ENCODE data around the gene ITGA3. TPM values are rescaled to one million over a fixed set of nuclear protein-coding genes. Genes with fewer than 3 reads are reported as not detected.
A peak's percentile ranks its signal among the peaks of the same experiment; 100 is the strongest.

ITGA3 gene
- polyA plus RNA-seq (2011; rRNA removed) (39.9 and 62.4 TPM in 2 replicates), polyA minus RNA-seq (2011; rRNA and poly(A)+ RNA removed) (101 and 116 TPM in 2 replicates)

GRCh38 chr17:50055426-50056216 is at the start of gene ITGA3:
Gene ITGA3 (plus strand): TSS chr17:50056110. CDS start chr17:50056440, 330 bp downstream.
- POLR2A ChIA-PET: interaction anchor here (2.9 kb wide), 1 partner anchor 27 kb away, joined by 16 read pairs; no protein-coding TSS in a partner anchor
- peak within 1 kb of the TSS; percentile 77 for H3K4me3 ChIP-seq (ENCODE audit: low read depth, low read length)

DNA sequence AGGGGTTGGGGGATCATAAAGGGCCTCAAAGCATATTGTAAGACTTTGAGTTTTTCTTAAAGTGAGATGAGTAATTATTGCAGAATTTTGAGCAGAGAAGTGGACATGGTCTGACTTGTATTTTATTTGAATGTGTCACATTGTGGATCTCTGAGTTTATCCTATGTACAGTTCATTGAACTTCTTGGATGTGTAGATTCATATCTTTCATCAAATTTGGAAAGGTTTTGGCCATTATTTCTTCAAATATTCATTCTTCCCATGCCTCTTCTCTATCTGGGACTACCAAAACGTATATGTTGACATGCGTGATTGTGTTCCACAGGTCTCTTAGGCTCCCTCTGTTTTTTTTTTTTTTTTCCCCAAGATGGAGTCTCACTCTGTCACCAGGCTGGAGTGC is 46.6 kb upstream of the ITGA3 start:
- Histone ChIP-seq H3K9me3 (ENCODE audit: control insufficient read depth, insufficient read depth, low read length) (peaks cover 11% of the 10 kb centered on the region), H3K27me3 (ENCODE audit: control insufficient read depth, insufficient read depth, low read length) (peaks cover 18% of the 10 kb centered on the region), H3K4me3 (ENCODE audit: low read depth, low read length) (no peak overlapping the region), H3K27ac (ENCODE audit: low read depth, low read length) (no peak overlapping the region)
- no peak for DNase-seq (ENCODE audit: low read depth, low spot score)
- ChIA-PET POLR2A (no interaction called here), CTCF (interaction anchor here (1.6 kb wide), 1 partner anchor 11 kb away, joined by 7 read pairs; no protein-coding TSS in a partner anchor)
- TF ChIP-seq CTCF (IDR thresholded peaks at IDR 0.05; ENCODE audit: low read depth, low read length): no peak

More at GRCh38 chr17:50055426-50056216, at the start of gene ITGA3:
- H3K27ac ChIP-seq (ENCODE audit: low read depth, low read length): peak within 1 kb of the TSS; percentile 73
- CTCF ChIA-PET: interaction anchor here (0.5 to 3.6 kb wide), 7 partner anchors 11 to 222 kb away, joined by 3 to 28 read pairs (median 4); partner anchors contain the start of gene PDK2
- TF ChIP-seq CTCF (IDR thresholded peaks at IDR 0.05; ENCODE audit: low read depth, low read length): no peak
- DNase-seq (ENCODE audit: low read depth, low spot score): no peak
- H3K27me3 ChIP-seq (ENCODE audit: control insufficient read depth, insufficient read depth, low read length): no peaks in the 10 kb centered on the region
- H3K9me3 ChIP-seq (ENCODE audit: control insufficient read depth, insufficient read depth, low read length): no peaks in the 10 kb centered on the region

- ChIA-PET POLR2A (no interaction called here), CTCF (interaction anchor here (5.7 kb wide), 1 partner anchor 15 kb away, joined by 30 read pairs; no protein-coding TSS in a partner anchor)
- H3K4me3 ChIP-seq (ENCODE audit: low read depth, low read length): no peak overlapping the region
- no peak overlapping the region for H3K27ac ChIP-seq (ENCODE audit: low read depth, low read length)
- H3K27me3 ChIP-seq (ENCODE audit: control insufficient read depth, insufficient read depth, low read length): peaks cover 14% of the 10 kb centered on the region
- no peak for DNase-seq (ENCODE audit: low read depth, low spot score)
- no peak for TF ChIP-seq CTCF (IDR thresholded peaks at IDR 0.05; ENCODE audit: low read depth, low read length)
- peaks cover 17% of the 10 kb centered on the region for H3K9me3 ChIP-seq (ENCODE audit: control insufficient read depth, insufficient read depth, low read length)
Observed at GRCh38 chr17:50013079-50013478, 42.8 kb upstream of the ITGA3 start.

DNA sequence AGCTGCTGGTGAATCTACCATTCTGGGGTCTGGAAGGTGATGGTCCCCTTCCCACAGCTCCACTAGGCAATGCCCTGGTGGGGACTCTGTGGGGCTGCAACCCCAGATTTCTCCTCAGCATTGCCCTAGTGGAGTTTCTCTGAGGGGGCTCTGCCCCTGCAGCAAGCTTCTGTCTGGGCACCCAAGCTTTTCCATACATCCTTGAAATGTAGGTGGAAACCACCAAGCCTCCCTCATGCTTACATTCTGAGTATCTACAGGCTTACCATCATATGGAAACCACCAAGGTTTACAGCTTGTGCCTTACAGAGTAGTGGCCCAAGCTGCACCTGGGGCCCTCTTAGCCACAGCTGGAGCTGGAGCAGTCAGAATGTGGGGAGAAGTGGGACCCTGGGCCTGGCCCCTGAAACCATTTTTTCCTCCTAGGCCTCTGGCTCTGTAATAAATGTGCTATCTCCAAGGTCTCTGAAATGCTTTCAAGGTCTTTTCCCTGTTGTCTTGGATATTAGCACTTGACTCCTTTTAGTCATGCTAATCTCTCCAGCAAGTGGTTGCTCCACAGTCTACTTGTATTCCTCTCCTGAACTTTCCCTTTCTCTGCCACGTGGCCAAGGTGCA is 41.3 kb upstream of the ITGA3 start:
- DNase-seq (ENCODE audit: low read depth, low spot score): no peak
- TF ChIP-seq CTCF (IDR thresholded peaks at IDR 0.05; ENCODE audit: low read depth, low read length): no peak
- H3K4me3 ChIP-seq (ENCODE audit: low read depth, low read length): no peak overlapping the region
- CTCF ChIA-PET: interaction anchor here (5.7 kb wide), 1 partner anchor 17 kb away, joined by 30 read pairs; no protein-coding TSS in a partner anchor
- H3K9me3 ChIP-seq (ENCODE audit: control insufficient read depth, insufficient read depth, low read length): peaks cover 17% of the 10 kb centered on the region
- POLR2A ChIA-PET: no interaction called here
- H3K27ac ChIP-seq (ENCODE audit: low read depth, low read length): no peak overlapping the region
- H3K27me3 ChIP-seq (ENCODE audit: control insufficient read depth, insufficient read depth, low read length): peaks cover 14% of the 10 kb centered on the region
